T-helper 1 cell treated with Interleukin-12 subunit alpha and Interleukin-12 subunit beta and Interleukin-4 antibody, amounts not matched to agents 30 μg/mL and 1 μg/mL, for 36 hours (primary cell): ENCODE results near the gene UQCRC1.

Experiments used
- H3K27ac Mint-ChIP-seq: one replicate; pipeline ENCODE4 v1.8.0; 2021; ENCODE audit warnings: mild to moderate bottlenecking, mixed read lengths
- H3K27me3 Mint-ChIP-seq: one replicate; pipeline ENCODE4 v1.8.0; 2021; ENCODE audit warnings: low read depth, mixed read lengths
- H3K36me3 Mint-ChIP-seq: one replicate; pipeline ENCODE4 v1.8.0; 2021; ENCODE audit warnings: low read depth, mixed read lengths
- H3K4me1 Mint-ChIP-seq: one replicate; pipeline ENCODE4 v1.8.0; 2021; ENCODE audit warnings: low read depth, mixed read lengths
- H3K4me3 Mint-ChIP-seq: one replicate; pipeline ENCODE4 v1.8.0; 2021; ENCODE audit warnings: mild to moderate bottlenecking, moderate library complexity, mixed read lengths
- H3K9me3 Mint-ChIP-seq: one replicate; pipeline ENCODE4 v1.8.0; 2021; ENCODE audit warnings: mixed read lengths

UQCRC1 gene

DNA sequence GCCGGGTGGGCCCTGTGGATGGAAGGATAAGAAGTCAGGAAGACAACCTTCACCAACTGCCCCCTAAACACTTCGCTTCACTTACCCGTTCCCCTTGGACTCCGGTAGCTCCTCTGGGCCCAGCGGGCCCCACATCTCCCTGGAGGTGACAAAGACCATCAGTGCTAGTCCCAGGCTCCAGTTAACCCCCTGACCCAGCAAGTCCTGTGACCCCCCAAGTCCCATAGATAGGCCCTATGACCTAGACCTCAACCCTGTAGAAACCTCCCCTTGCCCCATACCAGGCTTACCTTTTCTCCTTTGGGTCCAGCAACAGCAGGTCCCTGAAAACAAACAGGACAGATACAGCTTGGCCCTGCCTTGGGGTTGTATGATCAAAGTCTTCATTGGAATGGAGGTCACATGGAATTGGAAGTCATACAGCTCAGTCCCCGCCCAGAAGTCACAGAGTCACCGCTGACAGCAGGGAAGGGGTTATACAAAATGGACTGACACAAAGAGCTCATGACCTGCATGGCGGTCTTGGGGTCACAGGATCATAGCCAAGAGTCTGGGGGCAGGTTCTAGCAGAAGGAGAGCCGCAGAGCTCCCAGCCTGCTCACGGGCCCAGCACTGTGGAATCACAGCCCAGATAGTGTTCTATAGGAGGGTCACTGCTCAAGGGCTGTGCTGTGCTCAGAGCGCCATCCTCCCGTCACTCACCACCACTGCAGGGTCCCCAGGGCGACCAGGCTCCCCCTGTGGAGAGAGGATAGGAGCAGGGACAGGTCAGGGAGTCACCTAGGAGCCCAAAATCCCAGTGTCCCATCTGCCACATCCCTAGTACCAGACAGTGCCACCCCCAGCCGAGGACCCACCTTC lies 27.6 kb downstream of the UQCRC1 start:
- no peak overlapping the region for H3K27ac Mint-ChIP-seq
- no peaks in the 10 kb centered on the region for H3K27me3 Mint-ChIP-seq
- no peak overlapping the region for H3K4me3 Mint-ChIP-seq
- no peaks in the 10 kb centered on the region for H3K36me3 Mint-ChIP-seq
- H3K4me1 Mint-ChIP-seq = no peaks in the 10 kb centered on the region
- no peaks in the 10 kb centered on the region for H3K9me3 Mint-ChIP-seq

DNA sequence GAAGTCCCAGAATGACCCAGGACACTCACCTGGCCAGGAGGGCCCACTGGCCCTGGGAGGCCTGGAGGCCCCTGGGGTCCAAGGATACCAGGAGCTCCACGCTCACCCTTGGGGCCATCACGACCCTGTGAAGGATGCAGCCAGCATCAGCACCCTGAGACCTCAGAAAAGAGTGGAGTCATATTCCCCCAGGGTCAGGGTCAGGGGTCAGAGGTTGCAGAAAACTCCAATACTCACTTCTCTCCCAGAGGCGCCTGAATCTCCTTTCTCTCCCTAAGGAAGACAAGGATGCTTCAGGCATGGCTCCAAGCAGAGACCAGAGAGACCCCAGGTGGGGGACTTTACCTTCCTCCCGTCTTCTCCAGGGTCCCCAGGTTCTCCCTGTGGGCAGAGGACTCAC lies 32.8 kb downstream of the UQCRC1 start:
- H3K36me3 Mint-ChIP-seq = no peaks in the 10 kb centered on the region
- no peak overlapping the region for H3K4me3 Mint-ChIP-seq
- H3K9me3 Mint-ChIP-seq = no peaks in the 10 kb centered on the region
- H3K27me3 Mint-ChIP-seq = no peaks in the 10 kb centered on the region
- H3K4me1 Mint-ChIP-seq = no peaks in the 10 kb centered on the region
- H3K27ac Mint-ChIP-seq = no peak overlapping the region

- H3K27me3 Mint-ChIP-seq = no peaks in the 10 kb centered on the region
- H3K36me3 Mint-ChIP-seq = no peaks in the 10 kb centered on the region
- H3K27ac Mint-ChIP-seq = no peak overlapping the region
- H3K9me3 Mint-ChIP-seq = no peaks in the 10 kb centered on the region
- no peak overlapping the region for H3K4me3 Mint-ChIP-seq
- no peaks in the 10 kb centered on the region for H3K4me1 Mint-ChIP-seq
Observed at GRCh38 chr3:48575366-48575765, 34.1 kb downstream of the UQCRC1 start.

- H3K36me3 Mint-ChIP-seq = no peaks in the 10 kb centered on the region
- no peak overlapping the region for H3K4me3 Mint-ChIP-seq
- H3K27me3 Mint-ChIP-seq = no peaks in the 10 kb centered on the region
- no peaks in the 10 kb centered on the region for H3K9me3 Mint-ChIP-seq
- no peaks in the 10 kb centered on the region for H3K4me1 Mint-ChIP-seq
- H3K27ac Mint-ChIP-seq = no peak overlapping the region
Observed at GRCh38 chr3:48573973-48574585, 35.4 kb downstream of the UQCRC1 start.

DNA sequence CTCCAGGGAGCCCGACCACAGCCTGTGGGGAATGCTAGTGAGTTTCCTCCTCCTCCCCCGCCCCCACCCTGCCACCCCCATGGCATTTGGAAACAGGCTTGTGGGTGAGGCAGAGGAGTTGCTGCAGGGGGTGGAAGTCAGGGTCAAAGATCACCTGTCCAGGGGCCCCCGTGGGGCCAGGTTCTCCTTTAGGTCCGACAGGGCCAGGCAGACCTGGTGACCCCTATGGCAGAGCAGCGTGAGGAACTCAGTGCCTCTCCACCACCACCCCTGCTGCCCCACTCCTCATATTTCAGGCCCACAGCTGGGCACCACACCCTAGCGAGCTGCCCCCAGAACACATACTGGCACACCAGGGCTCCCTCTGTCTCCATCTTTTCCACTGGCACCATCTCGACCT lies 36.9 kb downstream of the UQCRC1 start:
- no peak overlapping the region for H3K27ac Mint-ChIP-seq
- no peaks in the 10 kb centered on the region for H3K36me3 Mint-ChIP-seq
- H3K4me1 Mint-ChIP-seq = no peaks in the 10 kb centered on the region
- H3K9me3 Mint-ChIP-seq = no peaks in the 10 kb centered on the region
- no peak overlapping the region for H3K4me3 Mint-ChIP-seq
- no peaks in the 10 kb centered on the region for H3K27me3 Mint-ChIP-seq

- no peaks in the 10 kb centered on the region for H3K36me3 Mint-ChIP-seq
- no peaks in the 10 kb centered on the region for H3K27me3 Mint-ChIP-seq
- no peak overlapping the region for H3K27ac Mint-ChIP-seq
- no peaks in the 10 kb centered on the region for H3K9me3 Mint-ChIP-seq
- no peak overlapping the region for H3K4me3 Mint-ChIP-seq
- H3K4me1 Mint-ChIP-seq = no peaks in the 10 kb centered on the region
Observed at GRCh38 chr3:48571938-48572337, 37.5 kb downstream of the UQCRC1 start.

DNA sequence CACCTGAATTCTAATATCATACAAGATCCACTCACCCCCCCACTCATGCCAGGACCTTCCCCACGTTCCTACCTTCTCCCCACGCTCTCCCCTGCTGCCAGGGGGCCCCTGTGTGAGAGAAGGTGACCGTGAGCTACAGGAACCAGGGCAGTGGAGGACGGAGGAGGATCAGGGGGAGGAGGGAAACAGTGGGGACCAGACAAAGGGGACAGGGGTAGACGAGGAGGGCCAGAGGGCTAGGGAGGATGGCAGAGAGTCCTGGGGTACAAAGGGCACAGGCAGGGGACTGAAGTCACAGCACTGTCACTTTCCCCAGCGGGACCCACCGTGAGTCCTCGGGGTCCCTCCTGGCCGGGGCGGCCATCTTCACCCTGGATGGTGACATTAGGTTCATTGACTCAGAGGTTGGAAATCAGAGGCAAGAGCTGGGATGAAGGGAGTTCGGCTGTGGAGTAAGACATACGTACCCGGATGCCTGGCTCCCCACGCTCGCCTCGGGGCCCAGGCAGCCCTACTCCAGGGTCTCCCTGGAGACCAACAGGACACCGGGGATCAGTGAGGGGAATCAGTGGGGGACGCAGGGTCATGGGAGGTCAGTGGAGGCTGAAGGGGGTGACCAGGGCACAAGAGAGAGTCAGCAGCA lies 39.5 kb downstream of the UQCRC1 start:
- H3K9me3 Mint-ChIP-seq = no peaks in the 10 kb centered on the region
- H3K4me1 Mint-ChIP-seq = peaks cover 6% of the 10 kb centered on the region
- H3K36me3 Mint-ChIP-seq = no peaks in the 10 kb centered on the region
- H3K27ac Mint-ChIP-seq = no peak overlapping the region
- H3K27me3 Mint-ChIP-seq = no peaks in the 10 kb centered on the region
- H3K4me3 Mint-ChIP-seq = no peak overlapping the region

DNA sequence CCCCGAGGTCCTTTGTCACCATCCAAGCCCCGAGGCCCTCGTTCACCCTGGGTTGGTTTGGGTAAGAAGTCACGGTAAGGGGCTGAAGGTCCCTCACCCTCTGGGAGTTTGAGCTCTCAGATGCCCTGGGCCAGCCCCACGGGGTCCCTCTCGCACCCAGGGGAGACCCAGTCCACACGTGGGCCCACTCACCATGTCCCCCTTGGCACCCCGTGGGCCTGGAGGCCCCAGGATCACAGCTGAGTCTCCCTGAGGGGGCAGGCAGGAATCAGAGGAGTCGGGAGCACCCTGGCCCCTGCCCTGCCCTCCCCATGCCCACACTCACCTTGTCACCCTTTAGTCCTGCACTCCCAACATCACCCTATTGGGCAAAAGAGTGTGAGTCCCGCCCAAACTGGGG lies 40.0 kb downstream of the UQCRC1 start:
- Mint-ChIP-seq H3K4me3 (no peak overlapping the region), H3K4me1 (peaks cover 6% of the 10 kb centered on the region), H3K27me3 (no peaks in the 10 kb centered on the region), H3K9me3 (no peaks in the 10 kb centered on the region), H3K27ac (no peak overlapping the region), H3K36me3 (no peaks in the 10 kb centered on the region)

DNA sequence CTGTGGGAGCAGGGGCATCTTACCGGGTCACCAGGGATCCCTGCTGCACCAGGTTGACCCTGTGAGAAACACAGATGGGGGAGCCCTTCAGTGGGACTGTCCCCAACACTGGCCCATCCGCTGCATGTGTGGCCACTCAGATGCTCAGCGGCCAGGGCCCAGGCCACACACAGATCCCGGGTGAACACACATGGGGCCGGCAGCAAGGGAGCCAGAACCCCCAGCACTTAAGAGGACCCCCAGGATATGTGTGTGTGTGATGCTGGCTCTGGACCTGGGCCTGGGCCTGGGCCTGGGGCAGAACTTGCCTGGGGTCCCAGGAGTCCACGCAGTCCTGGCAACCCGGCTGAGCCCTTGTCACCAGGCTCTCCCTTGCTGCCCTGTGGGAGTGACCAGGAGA lies 41.0 kb downstream of the UQCRC1 start:
- no peaks in the 10 kb centered on the region for H3K9me3 Mint-ChIP-seq
- H3K4me1 Mint-ChIP-seq = peaks cover 6% of the 10 kb centered on the region
- no peaks in the 10 kb centered on the region for H3K27me3 Mint-ChIP-seq
- no peak overlapping the region for H3K27ac Mint-ChIP-seq
- no peaks in the 10 kb centered on the region for H3K36me3 Mint-ChIP-seq
- no peak overlapping the region for H3K4me3 Mint-ChIP-seq

- no peaks in the 10 kb centered on the region for H3K27me3 Mint-ChIP-seq
- no peak overlapping the region for H3K27ac Mint-ChIP-seq
- no peaks in the 10 kb centered on the region for H3K9me3 Mint-ChIP-seq
- no peak overlapping the region for H3K4me3 Mint-ChIP-seq
- H3K36me3 Mint-ChIP-seq = no peaks in the 10 kb centered on the region
- H3K4me1 Mint-ChIP-seq = peaks cover 6% of the 10 kb centered on the region
Observed at GRCh38 chr3:48567500-48567899, 41.9 kb downstream of the UQCRC1 start.

DNA sequence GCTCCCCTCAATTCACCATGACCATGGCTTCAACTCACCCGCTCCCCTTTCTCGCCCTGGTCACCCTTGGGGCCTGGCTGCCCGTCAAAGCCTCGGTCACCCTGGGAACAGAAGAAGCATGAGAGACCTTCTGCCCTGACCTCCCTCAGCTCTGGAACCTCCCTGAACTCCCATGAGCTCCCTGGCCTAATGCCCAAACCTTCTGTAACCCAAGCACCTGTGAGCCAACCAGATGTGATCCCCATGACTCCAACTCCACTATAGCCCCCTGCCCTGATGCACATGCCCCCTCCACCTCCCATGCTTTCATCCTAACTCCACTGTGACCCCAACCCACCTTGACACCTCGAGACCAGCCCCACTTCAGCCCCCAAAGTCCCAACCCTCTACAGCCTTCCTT lies 42.4 kb downstream of the UQCRC1 start:
- H3K4me1 Mint-ChIP-seq = peaks cover 6% of the 10 kb centered on the region
- no peak overlapping the region for H3K27ac Mint-ChIP-seq
- H3K36me3 Mint-ChIP-seq = no peaks in the 10 kb centered on the region
- no peaks in the 10 kb centered on the region for H3K27me3 Mint-ChIP-seq
- H3K9me3 Mint-ChIP-seq = no peaks in the 10 kb centered on the region
- H3K4me3 Mint-ChIP-seq = no peak overlapping the region

GRCh38 chr3:48566401-48566760 lies 43.1 kb downstream of the UQCRC1 start:
- no peaks in the 10 kb centered on the region for H3K27me3 Mint-ChIP-seq
- no peak overlapping the region for H3K27ac Mint-ChIP-seq
- H3K4me3 Mint-ChIP-seq = no peak overlapping the region
- peaks cover 6% of the 10 kb centered on the region for H3K4me1 Mint-ChIP-seq
- no peaks in the 10 kb centered on the region for H3K9me3 Mint-ChIP-seq
- no peaks in the 10 kb centered on the region for H3K36me3 Mint-ChIP-seq

DNA sequence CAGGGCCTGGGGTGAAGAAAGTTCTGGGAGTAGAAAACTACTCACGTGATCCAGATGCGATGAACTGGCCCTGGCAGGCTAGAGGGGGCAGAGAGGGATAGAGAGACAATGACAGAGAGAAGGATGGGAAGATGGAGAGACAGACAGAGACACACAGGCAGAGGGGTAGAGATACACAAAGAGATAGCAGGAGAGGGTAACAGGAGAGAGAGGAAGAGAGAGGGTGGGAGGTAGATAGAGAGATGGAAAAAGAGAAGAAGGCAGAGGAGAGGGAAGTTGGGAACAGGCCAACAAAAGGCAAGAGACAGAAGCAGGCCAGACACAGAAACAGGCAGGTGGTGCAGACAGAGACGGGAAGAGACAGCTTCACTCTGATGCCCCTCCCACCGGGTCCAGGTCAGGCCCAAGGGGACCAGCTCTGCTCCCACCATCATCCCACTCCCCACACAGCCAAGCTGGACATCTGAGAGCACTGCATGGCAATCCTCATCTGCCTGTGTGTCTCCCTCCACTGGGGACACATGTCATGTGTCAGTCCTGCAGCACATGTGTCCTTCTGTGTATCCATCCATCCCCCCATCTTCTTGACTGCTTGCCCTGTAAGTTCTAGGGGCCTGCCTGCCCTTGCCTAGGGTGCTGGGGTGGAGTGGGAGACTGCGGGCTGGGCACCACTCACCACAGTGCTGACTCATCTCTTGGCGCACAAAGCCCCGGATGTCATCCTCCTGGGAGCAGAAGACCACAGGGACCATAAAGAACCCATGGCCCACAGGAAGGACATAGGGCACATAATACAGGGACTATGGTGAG lies 43.6 kb downstream of the UQCRC1 start:
- Mint-ChIP-seq H3K4me3 (no peak overlapping the region), H3K4me1 (peaks cover 6% of the 10 kb centered on the region), H3K27ac (peak overlapping the region; percentile 52), H3K9me3 (no peaks in the 10 kb centered on the region), H3K36me3 (no peaks in the 10 kb centered on the region), H3K27me3 (no peaks in the 10 kb centered on the region)

DNA sequence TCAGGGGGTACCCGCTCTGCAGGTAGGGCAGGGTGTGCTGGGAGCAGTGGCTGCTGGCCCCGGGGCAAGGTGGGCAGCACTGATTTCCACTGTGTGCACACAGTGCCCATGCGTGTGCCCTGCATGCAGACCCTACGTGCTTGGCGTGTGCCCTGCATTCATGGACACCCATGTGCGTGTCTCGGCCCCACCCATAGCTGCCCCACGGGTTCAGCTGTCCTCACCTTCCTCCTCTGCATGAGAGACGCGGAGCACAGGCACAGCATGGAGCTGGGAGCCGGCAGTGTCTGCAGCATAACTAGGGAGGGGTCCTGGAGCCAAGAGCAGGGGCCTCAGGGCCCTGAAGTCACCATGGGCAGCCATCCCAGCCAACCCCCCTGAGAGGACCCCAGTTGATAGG lies 44.3 kb downstream of the UQCRC1 start:
- Mint-ChIP-seq H3K4me3 (no peak overlapping the region), H3K9me3 (no peaks in the 10 kb centered on the region), H3K27ac (peak overlapping the region; percentile 52), H3K4me1 (peaks cover 8% of the 10 kb centered on the region), H3K36me3 (no peaks in the 10 kb centered on the region), H3K27me3 (no peaks in the 10 kb centered on the region)
